22Rv1 (cell line): ENCODE measurements around the gene SLC16A13.

Source experiments
- CTCF ChIP-seq: fragments of 450-650 bp; IDR thresholded peaks from 2 replicates; pipeline ENCODE4 v1.5.1; 2017; ENCODE audit warnings: mild to moderate bottlenecking
- ZFX ChIP-seq: fragments of 450-650 bp; IDR thresholded peaks from 2 replicates; pipeline ENCODE4 v1.6.1; 2017; ENCODE audit warnings: antibody characterized with exemption, borderline replicate concordance

GRCh38 chr17:7084088-7084487 is 48.3 kb downstream of the SLC16A13 start:
- no peak for TF ChIP-seq CTCF
- no peak for TF ChIP-seq ZFX
